DND-41 (cell line): ENCODE results near the gene ODAD4.

Source experiments
- ATAC-seq: fragments of 200-7000 bp; cut with Tn5 transposase; 3 replicates; pipeline ENCODE4 v1.9.1; 2021; ENCODE audit warnings: low read depth; ENCODE audit not compliant: insufficient read depth
- DNase-seq: peaks from one replicate; pipeline ENCODE4 v3.0.0-alpha.2; 2020
- H2AFZ ChIP-seq: 2 replicates; pipeline ENCODE4 v1.6.0; 2012; ENCODE audit warnings: low read depth, low read length
- H3K27ac ChIP-seq: 2 replicates; pipeline ENCODE4 v1.5.1; 2012; ENCODE audit warnings: low read length, inconsistent platforms
- H3K27me3 ChIP-seq: fragments of 200-600 bp; sonication (generic); 2 replicates; pipeline ENCODE4 v1.6.0; 2012; ENCODE audit warnings: low read length, mild to moderate bottlenecking, inconsistent platforms; ENCODE audit not compliant: insufficient read depth, poor library complexity
- H3K36me3 ChIP-seq: 2 replicates; pipeline ENCODE4 v1.5.1; 2012; ENCODE audit warnings: low read length, inconsistent platforms; ENCODE audit not compliant: insufficient read depth
- H3K4me1 ChIP-seq: 2 replicates; pipeline ENCODE4 v1.5.1; 2012; ENCODE audit warnings: mild to moderate bottlenecking, low read length; ENCODE audit not compliant: insufficient read depth
- H3K4me2 ChIP-seq: 2 replicates; pipeline ENCODE4 v1.6.0; 2012; ENCODE audit warnings: mild to moderate bottlenecking, moderate library complexity, low read length, inconsistent platforms; ENCODE audit not compliant: insufficient read depth
- H3K4me3 ChIP-seq, 2 experiments: fragments of 200-600 bp in 1 of 2; shearing (Covaris generic) in 1 of 2; 2 replicates each; pipeline ENCODE4 v1.5.1; 2012 to 2016; ENCODE audit warnings: inconsistent platforms in 2 of 2, low read length in 2 of 2, mild to moderate bottlenecking in 2 of 2, low read depth in 1 of 2, moderate library complexity in 1 of 2
- H3K79me2 ChIP-seq: 2 replicates; pipeline ENCODE4 v1.6.0; 2012; ENCODE audit warnings: low read length, inconsistent platforms; ENCODE audit not compliant: insufficient read depth
- H3K9ac ChIP-seq: 2 replicates; pipeline ENCODE4 v1.6.0; 2012; ENCODE audit warnings: low read depth, mild to moderate bottlenecking, inconsistent platforms, low read length, moderate library complexity
- H3K9me3 ChIP-seq: 2 replicates; pipeline ENCODE4 v1.5.1; 2012; ENCODE audit warnings: low read length, moderate library complexity, mild to moderate bottlenecking, inconsistent platforms; ENCODE audit not compliant: insufficient read depth, severe bottlenecking
- H4K20me1 ChIP-seq: 2 replicates; pipeline ENCODE4 v1.6.0; 2012; ENCODE audit warnings: low read length; ENCODE audit not compliant: insufficient read depth
- CTCF ChIP-seq: IDR thresholded peaks from 2 replicates; pipeline ENCODE4 v1.5.1; 2012; ENCODE audit warnings: borderline replicate concordance, low read length, moderate library complexity, mild to moderate bottlenecking; ENCODE audit not compliant: poor library complexity, severe bottlenecking; ENCODE audit errors: extremely low read depth
- EZH2 ChIP-seq: IDR thresholded peaks from 3 replicates; pipeline ENCODE4 v1.6.1; 2012; ENCODE audit warnings: borderline replicate concordance, low read depth, mild to moderate bottlenecking, moderate library complexity, low read length, inconsistent platforms; ENCODE audit not compliant: severe bottlenecking

ODAD4 gene

GRCh38 chr17:41966463-41967140, 36.2 kb downstream of the ODAD4 start, which contains the start of gene CNP:
CNP (plus strand) TSS chr17:41966795; CDS start chr17:41966885, 90 bp downstream.
- H3K4me3 ChIP-seq, result peak within 1 kb of the TSS; percentile 76 to 77
- peaks cover 52% of the 10 kb centered on the region for H3K4me1 ChIP-seq
- peak within 1 kb of the TSS; percentile 92 for H3K9ac ChIP-seq
- H3K27me3 ChIP-seq, result no peaks in the 10 kb centered on the region
- peaks cover 26% of the 10 kb centered on the region for H4K20me1 ChIP-seq
- H3K27ac ChIP-seq, result peak within 1 kb of the TSS; percentile 82
- peaks cover 49% of the 10 kb centered on the region for H3K79me2 ChIP-seq
- DNase-seq (peak; percentile 91), ATAC-seq (peak; percentile 83)
- H3K9me3 ChIP-seq, result no peaks in the 10 kb centered on the region
- peak within 1 kb of the TSS; percentile 83 for H2AFZ ChIP-seq
- H3K36me3 ChIP-seq, result peaks cover 31% of the 10 kb centered on the region
- TF ChIP-seq CTCF (no peak), EZH2 (no peak)
- peak within 1 kb of the TSS; percentile 95 for H3K4me2 ChIP-seq

DNA sequence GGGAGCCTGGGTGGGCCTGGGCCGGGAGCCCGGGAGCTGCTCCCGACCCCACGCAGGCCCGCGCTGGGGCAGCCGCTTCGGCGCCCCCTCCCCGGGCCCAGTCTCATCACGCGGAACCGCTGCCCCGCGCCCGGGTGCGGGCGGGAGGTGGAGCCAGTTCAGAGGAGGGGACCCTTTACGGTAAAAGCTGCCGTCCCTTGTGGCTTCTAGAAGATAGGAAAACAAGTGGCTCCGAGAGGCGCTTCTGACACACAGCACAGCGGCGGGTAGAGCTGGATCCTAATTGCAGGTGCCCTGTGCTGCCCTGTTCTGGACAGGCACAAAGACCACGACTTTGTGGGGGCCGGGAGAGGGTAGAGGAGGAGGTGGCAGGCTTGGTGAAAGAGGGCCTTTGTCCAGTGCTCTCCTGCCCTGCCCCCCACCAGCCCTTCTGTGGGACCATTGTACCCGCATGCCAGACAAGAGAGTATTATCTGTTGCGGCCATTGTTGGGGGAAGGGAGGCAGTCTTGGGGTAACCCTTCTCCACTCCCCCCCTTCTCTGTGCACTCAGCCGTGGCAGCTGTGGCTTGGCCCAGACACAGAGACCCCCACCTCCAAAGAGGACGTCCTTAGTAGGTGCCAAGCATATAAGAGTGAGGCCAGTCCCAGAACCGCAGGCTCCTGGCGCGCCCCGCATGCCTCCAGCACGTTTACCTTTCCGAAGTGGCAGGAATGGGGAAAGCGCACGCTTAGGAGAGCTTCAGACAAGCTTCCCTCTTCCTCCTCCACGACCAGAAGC, 36.9 kb downstream of the ODAD4 start:
- peak; percentile 55 for DNase-seq

GRCh38 chr17:41967921-41968578, 37.6 kb downstream of the ODAD4 start:
- peak overlapping the region; percentile 82 for H3K27ac ChIP-seq
- H3K36me3 ChIP-seq, result peaks cover 45% of the 10 kb centered on the region
- H2AFZ ChIP-seq, result no peak overlapping the region
- H3K4me1 ChIP-seq, result peaks cover 58% of the 10 kb centered on the region
- ATAC-seq, result no peak
- DNase-seq, result no peak
- H3K4me2 ChIP-seq, result peak overlapping the region; percentile 95
- H3K9me3 ChIP-seq, result no peaks in the 10 kb centered on the region
- H3K4me3 ChIP-seq, result peak overlapping the region in 1 of 2 experiments; percentile 76; a peak in 3 of 4 replicates
- no peaks in the 10 kb centered on the region for H3K27me3 ChIP-seq
- H3K79me2 ChIP-seq, result peaks cover 60% of the 10 kb centered on the region
- peaks cover 41% of the 10 kb centered on the region for H4K20me1 ChIP-seq
- TF ChIP-seq EZH2, result no peak
- H3K9ac ChIP-seq, result peak overlapping the region; percentile 92

More for the DNA sequence above, 36.9 kb downstream of the ODAD4 start:
- Histone ChIP-seq H3K9me3 (no peaks in the 10 kb centered on the region), H3K36me3 (peaks cover 38% of the 10 kb centered on the region), H3K79me2 (peaks cover 56% of the 10 kb centered on the region), H3K4me3 (peak overlapping the region; percentile 76 to 77; a peak in 3 of 4 replicates), H4K20me1 (peaks cover 33% of the 10 kb centered on the region), H2AFZ (peak overlapping the region; percentile 83), H3K4me1 (peaks cover 59% of the 10 kb centered on the region), H3K4me2 (peak overlapping the region; percentile 95), H3K27ac (peak overlapping the region; percentile 82), H3K9ac (peak overlapping the region; percentile 92), H3K27me3 (no peaks in the 10 kb centered on the region)
- no peak for TF ChIP-seq EZH2
- TF ChIP-seq CTCF, result no peak
- ATAC-seq, result peak; percentile 29
